BLaER1 (cell line): ENCODE results near the gene EEF1AKMT4.

Experiments used
- H3K27ac ChIP-seq: shearing (Covaris generic); formaldehyde crosslinking; 2 replicates; pipeline ENCODE4 v1.8.1; 2022
- H3K27me3 ChIP-seq: shearing (Covaris generic); formaldehyde crosslinking; 2 replicates; pipeline ENCODE4 v1.8.1; 2022
- H3K36me3 ChIP-seq: shearing (Covaris generic); formaldehyde crosslinking; 2 replicates; pipeline ENCODE4 v1.8.1; 2022
- H3K4me1 ChIP-seq: shearing (Covaris generic); formaldehyde crosslinking; 2 replicates; pipeline ENCODE4 v1.8.1; 2022
- H3K4me2 ChIP-seq: shearing (Covaris generic); formaldehyde crosslinking; 2 replicates; pipeline ENCODE4 v1.8.1; 2022
- H3K4me3 ChIP-seq: shearing (Covaris generic); formaldehyde crosslinking; 2 replicates; pipeline ENCODE4 v1.8.1; 2022
- H3K9ac ChIP-seq: shearing (Covaris generic); formaldehyde crosslinking; 2 replicates; pipeline ENCODE4 v1.8.1; 2022
- H3K9me3 ChIP-seq: shearing (Covaris generic); formaldehyde crosslinking; 2 replicates; pipeline ENCODE4 v1.8.1; 2022
- H4K20me1 ChIP-seq: shearing (Covaris generic); formaldehyde crosslinking; 2 replicates; pipeline ENCODE4 v1.8.1; 2022
- Cebpa-rat ChIP-seq: shearing (Covaris generic); IDR thresholded peaks from 2 replicates; pipeline ENCODE4 v1.8.1; 2022

EEF1AKMT4 gene

DNA sequence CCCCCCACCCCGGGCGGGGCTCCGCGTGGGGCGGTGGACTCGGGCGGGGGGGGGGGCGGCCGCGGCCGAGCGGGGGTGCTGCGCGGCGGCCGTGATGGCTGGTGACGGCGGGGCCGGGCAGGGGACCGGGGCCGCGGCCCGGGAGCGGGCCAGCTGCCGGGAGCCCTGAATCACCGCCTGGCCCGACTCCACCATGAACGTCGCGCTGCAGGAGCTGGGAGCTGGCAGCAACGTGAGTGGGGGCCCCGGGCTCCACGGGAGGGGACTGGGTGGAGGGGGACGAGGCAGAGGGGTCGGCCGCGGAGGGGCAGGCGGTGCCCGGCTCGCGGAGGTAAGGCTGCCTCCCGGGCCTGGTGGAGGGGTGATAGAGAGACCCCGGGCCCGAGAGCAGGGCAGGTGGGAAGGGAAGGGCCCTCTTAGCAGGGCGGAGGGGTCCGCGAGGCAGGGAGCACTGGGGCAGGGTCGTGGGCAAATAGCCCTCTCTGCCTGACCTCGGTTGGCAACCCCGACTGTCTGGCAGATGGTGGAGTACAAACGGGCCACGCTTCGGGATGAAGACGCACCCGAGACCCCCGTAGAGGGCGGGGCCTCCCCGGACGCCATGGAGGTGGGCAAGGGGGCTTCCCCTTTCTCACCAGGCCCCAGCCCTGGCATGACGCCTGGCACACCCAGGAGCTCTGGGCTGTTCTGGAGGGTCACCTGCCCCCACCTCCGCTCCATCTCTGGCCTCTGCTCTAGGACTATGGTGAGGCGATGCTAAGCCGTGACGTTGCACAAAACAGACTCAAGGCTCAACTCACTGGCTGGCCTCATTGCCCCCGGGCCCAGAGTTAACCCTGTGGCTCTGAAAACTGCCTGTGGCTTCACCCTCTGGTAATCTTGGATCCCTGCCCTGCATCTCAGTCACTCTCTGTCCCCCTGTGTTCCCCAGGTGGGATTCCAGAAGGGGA is 26.8 kb downstream of the EEF1AKMT4 start, which contains the start of gene ECE2:
ECE2 (plus strand) TSS at position 62 of the 950 bp plus-strand sequence; CDS start at position 194, 132 bp downstream.
- H3K9ac ChIP-seq, result no peak within 1 kb of the TSS
- peaks cover 10% of the 10 kb centered on the region for H3K4me1 ChIP-seq
- H3K4me3 ChIP-seq, result no peak within 1 kb of the TSS

GRCh38 chr3:184277366-184277765 is 27.9 kb downstream of the EEF1AKMT4 start:
- Histone ChIP-seq H3K9me3 (no peaks in the 10 kb centered on the region), H3K27me3 (peaks cover 34% of the 10 kb centered on the region), H4K20me1 (no peaks in the 10 kb centered on the region), H3K36me3 (no peaks in the 10 kb centered on the region), H3K9ac (no peak overlapping the region), H3K4me2 (no peak overlapping the region), H3K27ac (no peak overlapping the region), H3K4me3 (no peak overlapping the region), H3K4me1 (peaks cover 4% of the 10 kb centered on the region; the same call in 1 of the 2 replicates)
- TF ChIP-seq Cebpa-rat, result no peak

More for the DNA sequence above, 26.8 kb downstream of the EEF1AKMT4 start, which contains the start of gene ECE2:
- Histone ChIP-seq H3K36me3 (no peaks in the 10 kb centered on the region), H3K27ac (no peak within 1 kb of the TSS), H3K4me2 (no peak within 1 kb of the TSS), H3K27me3 (peaks cover 34% of the 10 kb centered on the region), H3K9me3 (no peaks in the 10 kb centered on the region), H4K20me1 (no peaks in the 10 kb centered on the region)
- no peak for TF ChIP-seq Cebpa-rat

DNA sequence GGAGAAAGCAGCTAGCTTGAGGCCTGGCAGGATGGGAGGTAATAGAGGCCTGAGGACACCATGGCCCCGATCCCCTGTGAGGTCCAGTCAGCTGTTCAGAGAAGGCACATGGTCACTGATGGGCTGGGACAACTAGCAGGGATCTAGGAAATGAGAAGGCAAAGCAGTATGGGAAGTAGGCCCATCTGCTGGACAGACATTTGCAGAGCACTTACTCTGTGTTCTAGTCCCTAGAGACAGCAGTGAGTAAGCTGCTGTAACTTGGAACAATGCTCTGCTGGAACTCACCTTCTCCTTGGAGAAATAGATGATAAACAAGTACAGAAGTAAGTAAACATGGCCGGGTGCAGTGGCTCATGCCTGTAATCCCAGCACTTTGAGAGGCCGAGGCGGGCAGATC is 33.5 kb downstream of the EEF1AKMT4 start:
- no peaks in the 10 kb centered on the region for H3K4me1 ChIP-seq
- H3K4me2 ChIP-seq, result no peak overlapping the region
- H3K27me3 ChIP-seq, result no peaks in the 10 kb centered on the region
- no peak overlapping the region for H3K4me3 ChIP-seq
- no peak overlapping the region for H3K9ac ChIP-seq
- no peak overlapping the region for H3K27ac ChIP-seq
- H3K9me3 ChIP-seq, result no peaks in the 10 kb centered on the region
- H3K36me3 ChIP-seq, result no peaks in the 10 kb centered on the region
- TF ChIP-seq Cebpa-rat, result no peak
- H4K20me1 ChIP-seq, result no peaks in the 10 kb centered on the region

DNA sequence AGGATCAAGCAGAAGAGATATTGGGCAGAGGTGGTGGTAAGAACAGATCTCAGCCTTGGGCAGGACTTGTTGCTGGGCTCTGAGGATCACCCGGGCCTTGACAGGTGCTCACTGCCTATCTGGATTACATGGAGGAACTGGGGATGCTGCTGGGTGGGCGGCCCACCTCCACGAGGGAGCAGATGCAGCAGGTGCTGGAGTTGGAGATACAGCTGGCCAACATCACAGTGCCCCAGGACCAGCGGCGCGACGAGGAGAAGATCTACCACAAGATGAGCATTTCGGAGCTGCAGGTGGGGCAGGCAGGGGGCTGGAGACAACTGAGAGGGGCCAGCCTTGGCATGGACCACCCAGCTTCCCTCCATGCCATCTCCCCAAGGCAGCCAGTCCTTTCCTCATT is 34.2 kb downstream of the EEF1AKMT4 start:
- Histone ChIP-seq H3K27me3 (no peaks in the 10 kb centered on the region), H3K9me3 (no peaks in the 10 kb centered on the region)

GRCh38 chr3:184284696-184285095 is 35.2 kb downstream of the EEF1AKMT4 start:
- Histone ChIP-seq H3K9me3 (no peaks in the 10 kb centered on the region), H3K27ac (no peak overlapping the region), H3K36me3 (no peaks in the 10 kb centered on the region), H3K4me3 (no peak overlapping the region), H3K4me2 (no peak overlapping the region), H3K27me3 (no peaks in the 10 kb centered on the region), H3K9ac (no peak overlapping the region), H3K4me1 (no peaks in the 10 kb centered on the region), H4K20me1 (no peaks in the 10 kb centered on the region)
- TF ChIP-seq Cebpa-rat, result no peak

More for the DNA sequence above, 34.2 kb downstream of the EEF1AKMT4 start:
- no peak for TF ChIP-seq Cebpa-rat
- Histone ChIP-seq H4K20me1 (no peaks in the 10 kb centered on the region), H3K9ac (no peak overlapping the region), H3K4me3 (no peak overlapping the region), H3K27ac (no peak overlapping the region), H3K4me2 (no peak overlapping the region), H3K4me1 (no peaks in the 10 kb centered on the region), H3K36me3 (no peaks in the 10 kb centered on the region)

- Histone ChIP-seq H3K4me2 (no peak overlapping the region), H3K9ac (no peak overlapping the region), H4K20me1 (no peaks in the 10 kb centered on the region), H3K27ac (no peak overlapping the region), H3K4me1 (no peaks in the 10 kb centered on the region), H3K27me3 (no peaks in the 10 kb centered on the region), H3K36me3 (no peaks in the 10 kb centered on the region), H3K4me3 (no peak overlapping the region), H3K9me3 (no peaks in the 10 kb centered on the region)
- TF ChIP-seq Cebpa-rat, result no peak
Observed at GRCh38 chr3:184289426-184289938, 40.0 kb downstream of the EEF1AKMT4 start.

DNA sequence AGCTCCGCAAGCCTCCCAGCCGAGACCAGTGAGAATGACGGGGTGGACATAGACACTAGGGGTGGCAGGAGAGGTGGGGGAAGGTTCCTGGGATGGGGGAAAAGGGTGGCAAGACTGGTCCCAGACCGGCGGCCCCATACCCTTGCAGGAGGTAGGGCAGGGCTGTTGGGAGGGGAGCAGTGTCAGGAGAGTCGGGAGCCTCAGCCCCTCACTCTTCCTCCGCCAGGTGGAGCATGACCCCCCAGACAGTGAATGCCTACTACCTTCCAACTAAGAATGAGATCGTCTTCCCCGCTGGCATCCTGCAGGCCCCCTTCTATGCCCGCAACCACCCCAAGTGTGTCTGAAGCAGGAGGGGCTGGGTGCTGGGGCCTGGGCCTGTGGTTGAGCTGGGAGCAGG is 40.9 kb downstream of the EEF1AKMT4 start:
- Histone ChIP-seq H3K4me2 (no peak overlapping the region), H3K27ac (no peak overlapping the region), H3K36me3 (no peaks in the 10 kb centered on the region), H3K4me1 (no peaks in the 10 kb centered on the region), H3K9me3 (no peaks in the 10 kb centered on the region), H3K27me3 (no peaks in the 10 kb centered on the region), H3K4me3 (no peak overlapping the region), H3K9ac (no peak overlapping the region), H4K20me1 (no peaks in the 10 kb centered on the region)
- no peak for TF ChIP-seq Cebpa-rat

DNA sequence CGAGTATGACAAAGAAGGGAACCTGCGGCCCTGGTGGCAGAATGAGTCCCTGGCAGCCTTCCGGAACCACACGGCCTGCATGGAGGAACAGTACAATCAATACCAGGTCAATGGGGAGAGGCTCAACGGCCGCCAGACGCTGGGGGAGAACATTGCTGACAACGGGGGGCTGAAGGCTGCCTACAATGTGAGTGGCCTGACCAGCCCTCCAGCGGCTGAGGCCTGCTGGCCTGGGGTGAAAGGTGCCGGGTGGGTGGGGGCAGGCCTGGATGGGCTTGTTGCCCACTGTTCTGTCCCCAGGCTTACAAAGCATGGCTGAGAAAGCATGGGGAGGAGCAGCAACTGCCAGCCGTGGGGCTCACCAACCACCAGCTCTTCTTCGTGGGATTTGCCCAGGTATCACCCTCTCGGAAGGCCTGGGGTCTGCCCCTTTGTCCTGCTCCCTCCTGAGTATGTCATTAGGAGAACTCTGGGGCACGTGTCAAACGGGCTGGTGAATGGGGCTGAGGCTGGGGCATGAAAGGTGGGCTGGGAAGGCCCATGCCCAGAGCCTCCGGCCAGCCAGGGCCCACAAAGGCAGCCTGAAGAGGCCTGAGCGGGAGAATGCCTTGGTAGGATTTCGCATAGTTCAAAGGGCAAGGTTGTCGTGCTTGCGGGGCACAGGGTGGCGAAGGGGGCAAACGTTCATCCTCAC is 41.7 kb downstream of the EEF1AKMT4 start:
- H3K27ac ChIP-seq, result no peak overlapping the region
- no peaks in the 10 kb centered on the region for H3K4me1 ChIP-seq
- H3K36me3 ChIP-seq, result no peaks in the 10 kb centered on the region
- no peaks in the 10 kb centered on the region for H3K27me3 ChIP-seq
- no peak overlapping the region for H3K9ac ChIP-seq
- H4K20me1 ChIP-seq, result no peaks in the 10 kb centered on the region
- H3K4me3 ChIP-seq, result no peak overlapping the region
- TF ChIP-seq Cebpa-rat, result no peak
- no peak overlapping the region for H3K4me2 ChIP-seq
- H3K9me3 ChIP-seq, result no peaks in the 10 kb centered on the region

DNA sequence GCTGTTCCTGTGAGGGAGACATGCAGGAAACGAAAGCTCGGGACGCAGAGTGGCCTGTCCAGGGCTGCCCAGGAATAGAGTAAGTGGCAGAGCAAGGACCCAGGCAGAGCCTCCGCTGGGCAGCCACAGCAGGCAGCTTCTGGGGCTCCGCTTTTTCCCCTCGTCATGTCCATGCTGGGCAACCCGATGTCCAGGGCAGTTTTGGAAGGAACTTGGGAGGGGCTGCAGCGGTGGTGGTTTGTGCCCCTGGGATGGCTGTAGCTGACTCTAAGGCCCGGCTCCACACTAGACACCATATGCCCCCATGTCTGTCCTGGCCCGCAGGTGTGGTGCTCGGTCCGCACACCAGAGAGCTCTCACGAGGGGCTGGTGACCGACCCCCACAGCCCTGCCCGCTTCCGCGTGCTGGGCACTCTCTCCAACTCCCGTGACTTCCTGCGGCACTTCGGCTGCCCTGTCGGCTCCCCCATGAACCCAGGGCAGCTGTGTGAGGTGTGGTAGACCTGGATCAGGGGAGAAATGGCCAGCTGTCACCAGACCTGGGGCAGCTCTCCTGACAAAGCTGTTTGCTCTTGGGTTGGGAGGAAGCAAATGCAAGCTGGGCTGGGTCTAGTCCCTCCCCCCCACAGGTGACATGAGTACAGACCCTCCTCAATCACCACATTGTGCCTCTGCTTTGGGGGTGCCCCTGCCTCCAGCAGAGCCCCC is 42.4 kb downstream of the EEF1AKMT4 start:
- H3K4me3 ChIP-seq, result no peak overlapping the region
- no peak overlapping the region for H3K9ac ChIP-seq
- H3K4me1 ChIP-seq, result no peaks in the 10 kb centered on the region
- H3K27me3 ChIP-seq, result no peaks in the 10 kb centered on the region
- no peak overlapping the region for H3K4me2 ChIP-seq
- no peaks in the 10 kb centered on the region for H4K20me1 ChIP-seq
- H3K27ac ChIP-seq, result no peak overlapping the region
- H3K9me3 ChIP-seq, result no peaks in the 10 kb centered on the region
- no peaks in the 10 kb centered on the region for H3K36me3 ChIP-seq
- no peak for TF ChIP-seq Cebpa-rat
